ENCODE data around the gene CHRNA4.

GRCh38 chr20:63322146-63322932, 38.8 kb downstream of the CHRNA4 start:
- no peak for TF ChIP-seq CTCF (optimal IDR thresholded peaks at IDR 0.05 in 1 of 3, IDR thresholded peaks at IDR 0.05 in 1 of 3, conservative IDR thresholded peaks at IDR 0.05 in 1 of 3; ENCODE audit: extremely low read depth in 1 of 3, insufficient read depth in 2 of 3, low read length in 3 of 3)
- TF ChIP-seq EZH2 (IDR thresholded peaks at IDR 0.05; ENCODE audit: low read length) = no peak
